ENCODE data around the gene SLC41A3.
"Not testable (repeated sequence)": the region's sequence is repeated elsewhere in the genome, so short reads cannot be mapped to it uniquely, and the experiment has no call there.

The SLC41A3 gene

GRCh38 chr3:126100269-126100633 is 16.3 kb upstream of the SLC41A3 start:
- Histone ChIP-seq H3K36me3 (ENCODE audit: insufficient read depth, low read length) (no peaks in the 10 kb centered on the region), H3K4me1 (ENCODE audit: insufficient read depth, low read length) (no peaks in the 10 kb centered on the region), H2AFZ (ENCODE audit: low read depth, low read length) (no peak overlapping the region), H3K27me3 (ENCODE audit: insufficient read depth, low read length) (no peaks in the 10 kb centered on the region), H3K9me3 (ENCODE audit: low read length) (peaks cover 4% of the 10 kb centered on the region), H3K4me3 (ENCODE audit: low read length) (no peak overlapping the region)

GRCh38 chr3:126098391-126098858 is 14.5 kb upstream of the SLC41A3 start:
- no peak overlapping the region for H2AFZ ChIP-seq (ENCODE audit: low read depth, low read length)
- H3K9me3 ChIP-seq (ENCODE audit: low read length), result peaks cover 4% of the 10 kb centered on the region
- H3K4me1 ChIP-seq (ENCODE audit: insufficient read depth, low read length), result no peaks in the 10 kb centered on the region
- no peak overlapping the region for H3K4me3 ChIP-seq (ENCODE audit: low read length)
- no peaks in the 10 kb centered on the region for H3K36me3 ChIP-seq (ENCODE audit: insufficient read depth, low read length)
- no peaks in the 10 kb centered on the region for H3K27me3 ChIP-seq (ENCODE audit: insufficient read depth, low read length)

GRCh38 chr3:126097801-126098200 is 13.9 kb upstream of the SLC41A3 start:
- no peaks in the 10 kb centered on the region for H3K36me3 ChIP-seq (ENCODE audit: insufficient read depth, low read length)
- H3K9me3 ChIP-seq (ENCODE audit: low read length), result peaks cover 4% of the 10 kb centered on the region
- H2AFZ ChIP-seq (ENCODE audit: low read depth, low read length), result no peak overlapping the region
- no peaks in the 10 kb centered on the region for H3K27me3 ChIP-seq (ENCODE audit: insufficient read depth, low read length)
- H3K4me3 ChIP-seq (ENCODE audit: low read length), result no peak overlapping the region
- no peaks in the 10 kb centered on the region for H3K4me1 ChIP-seq (ENCODE audit: insufficient read depth, low read length)

- not testable (repeated sequence) for H3K36me3 ChIP-seq (ENCODE audit: insufficient read depth, low read length); H3K27me3 ChIP-seq (ENCODE audit: insufficient read depth, low read length); H3K4me3 ChIP-seq (ENCODE audit: low read length); H3K9me3 ChIP-seq (ENCODE audit: low read length); H2AFZ ChIP-seq (ENCODE audit: low read depth, low read length); H3K4me1 ChIP-seq (ENCODE audit: insufficient read depth, low read length)
Observed at GRCh38 chr3:126096274-126096673, 12.3 kb upstream of the SLC41A3 start.

- H2AFZ ChIP-seq (ENCODE audit: low read depth, low read length); H3K4me1 ChIP-seq (ENCODE audit: insufficient read depth, low read length); H3K9me3 ChIP-seq (ENCODE audit: low read length); H3K27me3 ChIP-seq (ENCODE audit: insufficient read depth, low read length); H3K36me3 ChIP-seq (ENCODE audit: insufficient read depth, low read length); H3K4me3 ChIP-seq (ENCODE audit: low read length): not testable (repeated sequence)
Observed at GRCh38 chr3:126092128-126092527, 8.2 kb upstream of the SLC41A3 start.

- no peak overlapping the region for H2AFZ ChIP-seq (ENCODE audit: low read depth, low read length)
- H3K4me3 ChIP-seq (ENCODE audit: low read length), result no peak overlapping the region
- H3K4me1 ChIP-seq (ENCODE audit: insufficient read depth, low read length), result peaks cover 6% of the 10 kb centered on the region
- H3K9me3 ChIP-seq (ENCODE audit: low read length), result peaks cover 3% of the 10 kb centered on the region
- H3K36me3 ChIP-seq (ENCODE audit: insufficient read depth, low read length), result no peaks in the 10 kb centered on the region
- H3K27me3 ChIP-seq (ENCODE audit: insufficient read depth, low read length), result no peaks in the 10 kb centered on the region
Observed at GRCh38 chr3:126087552-126088175, 3.7 kb upstream of the SLC41A3 start.

- Histone ChIP-seq H3K27me3 (ENCODE audit: insufficient read depth, low read length) (no peaks in the 10 kb centered on the region), H3K9me3 (ENCODE audit: low read length) (peaks cover 6% of the 10 kb centered on the region), H3K36me3 (ENCODE audit: insufficient read depth, low read length) (no peaks in the 10 kb centered on the region), H2AFZ (ENCODE audit: low read depth, low read length) (no peak overlapping the region), H3K4me3 (ENCODE audit: low read length) (no peak overlapping the region), H3K4me1 (ENCODE audit: insufficient read depth, low read length) (peaks cover 6% of the 10 kb centered on the region)
Observed at GRCh38 chr3:126085841-126086240, 1.9 kb upstream of the SLC41A3 start.

- no peak overlapping the region for H2AFZ ChIP-seq (ENCODE audit: low read depth, low read length)
- H3K4me1 ChIP-seq (ENCODE audit: insufficient read depth, low read length), result peaks cover 6% of the 10 kb centered on the region
- peaks cover 7% of the 10 kb centered on the region for H3K9me3 ChIP-seq (ENCODE audit: low read length)
- no peak overlapping the region for H3K4me3 ChIP-seq (ENCODE audit: low read length)
- no peaks in the 10 kb centered on the region for H3K36me3 ChIP-seq (ENCODE audit: insufficient read depth, low read length)
- H3K27me3 ChIP-seq (ENCODE audit: insufficient read depth, low read length), result no peaks in the 10 kb centered on the region
Observed at GRCh38 chr3:126085276-126085675, 1.4 kb upstream of the SLC41A3 start.

- H2AFZ ChIP-seq (ENCODE audit: low read depth, low read length), result peak overlapping the region; percentile 80
- no peaks in the 10 kb centered on the region for H3K36me3 ChIP-seq (ENCODE audit: insufficient read depth, low read length)
- peaks cover 6% of the 10 kb centered on the region for H3K4me1 ChIP-seq (ENCODE audit: insufficient read depth, low read length)
- H3K4me3 ChIP-seq (ENCODE audit: low read length), result peak overlapping the region; percentile 87
- no peaks in the 10 kb centered on the region for H3K27me3 ChIP-seq (ENCODE audit: insufficient read depth, low read length)
- peaks cover 7% of the 10 kb centered on the region for H3K9me3 ChIP-seq (ENCODE audit: low read length)
Observed at GRCh38 chr3:126084768-126085180, 850 bp upstream of the SLC41A3 start.

GRCh38 chr3:126083511-126083912 is 412 bp downstream of the SLC41A3 start:
- Histone ChIP-seq H3K4me3 (ENCODE audit: low read length) (peak overlapping the region; percentile 87), H2AFZ (ENCODE audit: low read depth, low read length) (peak overlapping the region; percentile 80), H3K9me3 (ENCODE audit: low read length) (peaks cover 4% of the 10 kb centered on the region), H3K4me1 (ENCODE audit: insufficient read depth, low read length) (peaks cover 6% of the 10 kb centered on the region), H3K36me3 (ENCODE audit: insufficient read depth, low read length) (no peaks in the 10 kb centered on the region), H3K27me3 (ENCODE audit: insufficient read depth, low read length) (no peaks in the 10 kb centered on the region)

GRCh38 chr3:126083138-126083445 is 832 bp downstream of the SLC41A3 start:
- H3K4me1 ChIP-seq (ENCODE audit: insufficient read depth, low read length), result peaks cover 6% of the 10 kb centered on the region
- H3K4me3 ChIP-seq (ENCODE audit: low read length), result peak overlapping the region; percentile 87
- H3K9me3 ChIP-seq (ENCODE audit: low read length), result peaks cover 4% of the 10 kb centered on the region
- H2AFZ ChIP-seq (ENCODE audit: low read depth, low read length), result peak overlapping the region; percentile 80
- H3K27me3 ChIP-seq (ENCODE audit: insufficient read depth, low read length), result no peaks in the 10 kb centered on the region
- H3K36me3 ChIP-seq (ENCODE audit: insufficient read depth, low read length), result no peaks in the 10 kb centered on the region

GRCh38 chr3:126082362-126083137 is 1.4 kb downstream of the SLC41A3 start:
- no peaks in the 10 kb centered on the region for H3K27me3 ChIP-seq (ENCODE audit: insufficient read depth, low read length)
- peak overlapping the region; percentile 87 for H3K4me3 ChIP-seq (ENCODE audit: low read length)
- peaks cover 4% of the 10 kb centered on the region for H3K9me3 ChIP-seq (ENCODE audit: low read length)
- H2AFZ ChIP-seq (ENCODE audit: low read depth, low read length), result no peak overlapping the region
- no peaks in the 10 kb centered on the region for H3K36me3 ChIP-seq (ENCODE audit: insufficient read depth, low read length)
- H3K4me1 ChIP-seq (ENCODE audit: insufficient read depth, low read length), result peaks cover 6% of the 10 kb centered on the region

GRCh38 chr3:126081618-126082361 is 2.1 kb downstream of the SLC41A3 start:
- Histone ChIP-seq H3K4me3 (ENCODE audit: low read length) (no peak overlapping the region), H3K4me1 (ENCODE audit: insufficient read depth, low read length) (peaks cover 6% of the 10 kb centered on the region), H3K36me3 (ENCODE audit: insufficient read depth, low read length) (no peaks in the 10 kb centered on the region), H3K9me3 (ENCODE audit: low read length) (peaks cover 4% of the 10 kb centered on the region), H3K27me3 (ENCODE audit: insufficient read depth, low read length) (no peaks in the 10 kb centered on the region), H2AFZ (ENCODE audit: low read depth, low read length) (no peak overlapping the region)

Data from neuron (in vitro differentiated cells).